Upper lobe of right lung (tissue), 1 donor: Measurements from ENCODE around the gene EEF2K. TPM values are rescaled to one million over a fixed set of nuclear protein-coding genes. Genes with fewer than 3 reads are reported as not detected.

ENCODE experiments used
- ATAC-seq: fragments of 200-7000 bp; cut with Tn5 transposase; one replicate; pipeline ENCODE4 v1.9.1; 2020; ENCODE audit warnings: mild to moderate bottlenecking, moderate library complexity
- DNase-seq: peaks from one replicate; pipeline ENCODE4 v3.0.0-alpha.2; 2020
- H3K27ac ChIP-seq: fragments of 200-600 bp; one replicate; pipeline ENCODE4 v1.8.0; 2022
- H3K27me3 ChIP-seq: fragments of 200-600 bp; one replicate; pipeline ENCODE4 v1.8.0; 2022; ENCODE audit warnings: mild to moderate bottlenecking
- H3K36me3 ChIP-seq: fragments of 200-600 bp; one replicate; pipeline ENCODE4 v1.8.0; 2022
- H3K4me1 ChIP-seq: fragments of 200-600 bp; one replicate; pipeline ENCODE4 v1.8.0; 2022
- H3K4me3 ChIP-seq: fragments of 200-600 bp; one replicate; pipeline ENCODE4 v1.8.0; 2022; ENCODE audit warnings: mild to moderate bottlenecking
- H3K9me3 ChIP-seq: fragments of 200-600 bp; one replicate; pipeline ENCODE4 v1.8.0; 2022
- intact Hi-C: fragments of 100-400 bp; cut with DNase I; formaldehyde crosslinking; loops from one replicate; pipeline ENCODE4 v1.11.0; 2022
- total RNA-seq: library from RNA; stranded (reverse); fragmentation: NEBNext Ultra II Directional; extraction: Animal tissue kit (Norgen Biotek cat#: 25700); gene quantifications from one replicate; pipeline ENCODE4 v1.2.1, GENCODE V29; 2021
- TF ChIP-seq, protein P1 (sequence below): fragments of 200-600 bp; IDR thresholded peaks from one replicate; pipeline ENCODE4 v1.8.0; 2022; ENCODE audit warnings: antibody characterized with exemption
- donor health status: DM: no; HTN: yes; CAD: no; lungs with severe emphysema.

Gene EEF2K
- total RNA-seq, 1 donor from 2014 or later, result 34.9 TPM

DNA sequence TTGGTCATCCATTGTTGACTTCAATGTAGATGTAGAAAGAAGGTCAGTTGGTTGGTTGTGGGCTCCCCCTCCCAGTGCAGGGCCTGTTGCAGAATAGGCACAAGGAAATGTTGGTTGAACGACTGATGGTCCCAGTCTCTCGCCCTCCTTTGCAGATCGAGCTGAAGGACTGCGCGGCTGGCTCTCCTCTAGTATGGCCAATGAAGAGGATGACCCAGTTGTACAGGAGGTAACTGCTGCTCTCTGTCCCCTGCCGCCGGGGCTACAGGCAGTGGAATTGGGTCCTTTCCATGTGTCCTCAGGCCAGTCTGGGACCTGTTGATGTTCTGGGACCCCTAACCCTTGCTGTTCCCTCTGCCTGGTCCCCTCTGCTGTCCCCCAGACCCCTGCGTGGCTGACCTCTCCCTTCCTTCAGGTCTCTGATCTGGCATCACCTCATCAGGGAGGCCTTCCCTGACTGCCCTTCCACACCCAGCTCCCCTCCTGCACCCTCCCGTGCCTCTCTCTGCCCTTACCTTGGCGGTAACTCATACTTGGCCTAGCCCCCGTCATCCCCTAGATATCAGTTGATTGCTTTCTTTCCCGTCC, 96.8 kb downstream of the EEF2K start:
- Histone ChIP-seq H3K27ac (no peak overlapping the region), H3K4me1 (peaks cover 8% of the 10 kb centered on the region), H3K4me3 (no peak overlapping the region), H3K27me3 (no peaks in the 10 kb centered on the region), H3K9me3 (no peaks in the 10 kb centered on the region), H3K36me3 (peaks cover 44% of the 10 kb centered on the region)
- DNase-seq (no peak), ATAC-seq (no peak)
- TF ChIP-seq, protein P1, sequence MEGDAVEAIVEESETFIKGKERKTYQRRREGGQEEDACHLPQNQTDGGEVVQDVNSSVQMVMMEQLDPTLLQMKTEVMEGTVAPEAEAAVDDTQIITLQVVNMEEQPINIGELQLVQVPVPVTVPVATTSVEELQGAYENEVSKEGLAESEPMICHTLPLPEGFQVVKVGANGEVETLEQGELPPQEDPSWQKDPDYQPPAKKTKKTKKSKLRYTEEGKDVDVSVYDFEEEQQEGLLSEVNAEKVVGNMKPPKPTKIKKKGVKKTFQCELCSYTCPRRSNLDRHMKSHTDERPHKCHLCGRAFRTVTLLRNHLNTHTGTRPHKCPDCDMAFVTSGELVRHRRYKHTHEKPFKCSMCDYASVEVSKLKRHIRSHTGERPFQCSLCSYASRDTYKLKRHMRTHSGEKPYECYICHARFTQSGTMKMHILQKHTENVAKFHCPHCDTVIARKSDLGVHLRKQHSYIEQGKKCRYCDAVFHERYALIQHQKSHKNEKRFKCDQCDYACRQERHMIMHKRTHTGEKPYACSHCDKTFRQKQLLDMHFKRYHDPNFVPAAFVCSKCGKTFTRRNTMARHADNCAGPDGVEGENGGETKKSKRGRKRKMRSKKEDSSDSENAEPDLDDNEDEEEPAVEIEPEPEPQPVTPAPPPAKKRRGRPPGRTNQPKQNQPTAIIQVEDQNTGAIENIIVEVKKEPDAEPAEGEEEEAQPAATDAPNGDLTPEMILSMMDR, result no peak
- intact Hi-C loops, result no loop called here

DNA sequence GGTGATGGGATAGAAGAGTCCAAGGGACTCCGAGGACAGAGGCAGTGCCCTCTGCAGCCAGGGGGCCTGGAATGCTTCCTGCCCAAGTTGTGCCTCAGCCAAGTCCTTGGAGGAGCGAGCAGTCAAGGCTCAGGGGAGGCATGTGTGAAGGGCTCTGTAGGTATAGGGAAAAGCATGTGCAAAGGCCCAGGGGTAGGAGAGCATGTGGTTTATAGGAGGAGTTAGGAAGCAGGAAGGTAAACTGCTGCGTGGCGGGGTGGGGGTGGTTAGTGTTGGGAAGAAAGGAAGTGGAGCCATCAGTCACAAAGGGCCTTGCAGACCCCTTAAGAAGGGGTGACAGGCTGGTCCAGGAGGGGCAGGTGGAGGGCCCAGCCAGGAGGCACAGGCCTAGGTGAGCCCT, 98.3 kb downstream of the EEF2K start:
- no peak overlapping the region for H3K27ac ChIP-seq
- no peaks in the 10 kb centered on the region for H3K9me3 ChIP-seq
- peaks cover 60% of the 10 kb centered on the region for H3K36me3 ChIP-seq
- DNase-seq, result no peak
- H3K4me3 ChIP-seq, result no peak overlapping the region
- intact Hi-C loops, result no loop called here
- H3K27me3 ChIP-seq, result no peaks in the 10 kb centered on the region
- TF ChIP-seq, protein P1, result no peak
- H3K4me1 ChIP-seq, result peaks cover 8% of the 10 kb centered on the region
- ATAC-seq, result no peak

DNA sequence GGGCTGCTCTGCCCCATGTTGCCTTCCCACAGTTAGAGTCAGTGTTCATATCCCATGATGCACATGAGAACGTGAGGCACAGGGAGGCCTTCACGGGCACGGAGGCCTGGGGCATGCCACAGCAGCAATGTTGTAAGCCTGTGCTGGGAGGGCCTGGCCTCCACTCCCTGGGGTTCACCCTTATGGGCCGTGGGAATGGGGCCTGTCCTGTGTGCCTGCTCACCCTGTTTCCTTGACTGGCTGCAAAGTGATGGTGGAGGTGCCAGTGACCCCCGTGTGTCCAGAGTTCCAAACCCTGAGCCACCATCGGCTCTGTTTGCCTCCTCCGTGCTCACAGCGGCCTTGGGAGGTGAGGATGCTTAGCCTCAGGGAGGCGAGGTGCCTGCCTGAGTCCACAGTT, 100.7 kb downstream of the EEF2K start:
- Histone ChIP-seq H3K27me3 (no peaks in the 10 kb centered on the region), H3K4me1 (no peaks in the 10 kb centered on the region), H3K36me3 (peaks cover 84% of the 10 kb centered on the region), H3K9me3 (no peaks in the 10 kb centered on the region), H3K27ac (no peak overlapping the region), H3K4me3 (no peak overlapping the region)
- TF ChIP-seq, protein P1, result no peak
- ATAC-seq (no peak), DNase-seq (no peak)
- intact Hi-C loops, result no loop called here

DNA sequence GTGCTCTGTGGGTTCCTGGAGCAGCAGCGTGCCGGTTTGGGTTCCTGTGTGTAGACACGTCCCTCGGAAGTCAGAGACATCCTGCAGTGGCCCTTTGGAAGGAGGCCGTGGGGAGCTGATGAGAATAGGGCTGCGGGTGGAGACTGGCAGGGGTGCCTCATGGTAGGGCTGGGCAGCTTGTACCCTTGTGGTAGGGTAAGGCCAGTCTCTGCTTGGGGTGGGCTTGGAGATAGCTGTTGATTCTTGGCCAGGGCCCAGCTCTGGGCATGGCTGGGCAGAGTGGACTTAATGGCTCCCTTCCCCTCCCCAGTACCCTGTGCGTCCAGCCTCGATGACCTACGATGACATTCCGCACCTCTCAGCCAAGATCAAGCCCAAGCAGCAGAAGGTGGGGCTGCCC, 101.8 kb downstream of the EEF2K start:
- no peaks in the 10 kb centered on the region for H3K9me3 ChIP-seq
- H3K27ac ChIP-seq, result no peak overlapping the region
- TF ChIP-seq, protein P1, result no peak
- ATAC-seq (no peak), DNase-seq (no peak)
- H3K36me3 ChIP-seq, result peaks cover 83% of the 10 kb centered on the region
- no peaks in the 10 kb centered on the region for H3K27me3 ChIP-seq
- intact Hi-C loops, result no loop called here
- H3K4me3 ChIP-seq, result no peak overlapping the region
- H3K4me1 ChIP-seq, result no peaks in the 10 kb centered on the region

DNA sequence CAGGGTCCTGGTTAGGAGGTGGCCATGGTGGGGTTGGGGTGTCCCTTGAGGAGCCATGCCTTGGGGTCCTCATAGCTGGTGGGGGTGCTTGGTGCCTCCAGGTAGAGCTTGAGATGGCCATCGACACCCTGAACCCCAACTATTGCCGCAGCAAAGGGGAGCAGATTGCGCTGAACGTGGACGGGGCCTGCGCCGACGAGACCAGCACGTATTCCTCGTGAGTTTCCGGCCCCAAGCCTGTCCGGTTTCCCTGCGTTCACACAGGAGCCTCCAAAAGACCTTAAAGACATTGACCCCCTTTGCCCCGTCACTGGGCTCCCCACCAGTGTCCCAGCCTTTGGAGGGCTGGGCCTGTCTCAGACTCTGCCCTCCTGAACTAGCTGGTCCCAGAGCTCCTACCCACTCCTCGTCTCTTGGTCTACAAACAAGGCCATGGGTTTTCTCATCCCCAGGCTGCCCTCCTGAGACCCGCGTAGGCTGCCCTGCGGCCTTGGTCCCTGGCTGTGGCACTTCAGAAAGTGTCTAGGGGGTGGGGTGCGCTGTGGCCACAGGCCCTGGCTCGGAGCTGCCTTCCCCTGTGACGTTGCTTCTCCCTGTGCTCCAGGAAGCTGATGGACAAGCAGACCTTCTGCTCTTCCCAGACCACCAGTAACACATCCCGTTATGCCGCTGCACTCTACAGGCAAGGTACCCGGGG, 102.9 kb downstream of the EEF2K start:
- DNase-seq (no peak), ATAC-seq (no peak)
- intact Hi-C loops, result no loop called here
- no peaks in the 10 kb centered on the region for H3K27me3 ChIP-seq
- H3K4me1 ChIP-seq, result no peaks in the 10 kb centered on the region
- TF ChIP-seq, protein P1, result no peak
- H3K36me3 ChIP-seq, result peaks cover 88% of the 10 kb centered on the region
- H3K4me3 ChIP-seq, result no peak overlapping the region
- no peak overlapping the region for H3K27ac ChIP-seq
- no peaks in the 10 kb centered on the region for H3K9me3 ChIP-seq
